Endothelial cell of umbilical vein (primary cell): ENCODE results near the gene ECPAS. TPM values are rescaled to one million over a fixed set of nuclear protein-coding genes. Genes with fewer than 3 reads are reported as not detected.

Experiments used
- BruUV-seq: library from RNA; stranded (reverse); fragments of 400-500 nt; replicated peaks from 2 replicates; lab custom pipeline; 2021; lab: Mats Ljungman, UMichigan
- CTCF ChIA-PET: fragments of 300-600, 350-600 bp; sonication (Branson Sonifier 250); formaldehyde crosslinking; loops from one replicate; lab custom pipeline; 2021; ENCODE audit warnings: antibody characterized with exemption, inconsistent platforms; lab: Charles Lee
- POLR2A ChIA-PET: fragments of 300-600, 350-600 bp; sonication (Branson Sonifier 250); formaldehyde crosslinking; loops from one replicate; lab custom pipeline; 2021; ENCODE audit warnings: antibody characterized with exemption, inconsistent platforms; lab: Charles Lee
- DNase-seq: peaks from one replicate; pipeline ENCODE4 v3.0.0-alpha.2; 2011; ENCODE audit warnings: low read depth, low spot score
- FAIRE-seq: peaks from 2 replicates; lab custom pipeline; 2011; peaks lifted over from hg19 to GRCh38; lab: Jason Lieb, UNC
- H2AFZ ChIP-seq: 2 replicates; pipeline ENCODE4 v1.6.0; 2012; ENCODE audit warnings: low read depth, low read length, control low read depth, inconsistent platforms
- H3K27ac ChIP-seq: 2 replicates; pipeline ENCODE4 v1.5.1; 2011; ENCODE audit warnings: low read depth, mild to moderate bottlenecking, control low read depth, low read length, moderate library complexity; ENCODE audit not compliant: insufficient read depth
- H3K27me3 ChIP-seq, 2 experiments: 2 replicates each; pipeline versions ENCODE4 v1.6.0 to v1.6.1; 2011; ENCODE audit warnings: low read length in 2 of 2, mixed read lengths in 1 of 2; ENCODE audit not compliant: control insufficient read depth in 2 of 2, insufficient read depth in 2 of 2
- H3K36me3 ChIP-seq, 2 experiments: 2 replicates in 1 of 2; 3 replicates in 1 of 2; pipeline ENCODE4 v1.5.1; 2011; ENCODE audit warnings: low read length in 2 of 2, mild to moderate bottlenecking in 1 of 2, moderate library complexity in 1 of 2; ENCODE audit not compliant: control insufficient read depth in 2 of 2, insufficient read depth in 2 of 2; ENCODE audit errors: extremely low read depth in 1 of 2
- H3K4me1 ChIP-seq: 3 replicates; pipeline ENCODE4 v1.5.1; 2011; ENCODE audit warnings: mild to moderate bottlenecking, low read length; ENCODE audit not compliant: control insufficient read depth, insufficient read depth; ENCODE audit errors: extremely low read depth
- H3K4me2 ChIP-seq: 2 replicates; pipeline ENCODE4 v1.6.1; 2011; ENCODE audit warnings: low read length, control low read depth, mixed read lengths; ENCODE audit not compliant: insufficient read depth
- H3K4me3 ChIP-seq, 3 experiments: fragments of 200-600 bp in 1 of 3; sonication (generic), shearing (Covaris generic) in 1 of 3; replicated peaks in 1 of 3; 2 replicates each; pipeline ENCODE4 v1.5.1; 2011 to 2016; ENCODE audit warnings: control low read depth in 3 of 3, low read length in 3 of 3, mild to moderate bottlenecking in 2 of 3, inconsistent platforms in 1 of 3, low read depth in 1 of 3, moderate library complexity in 1 of 3; ENCODE audit not compliant: insufficient read depth in 1 of 3
- H3K79me2 ChIP-seq: 2 replicates; pipeline ENCODE4 v1.6.0; 2012; ENCODE audit warnings: low read length, inconsistent platforms; ENCODE audit not compliant: control insufficient read depth, insufficient read depth
- H3K9ac ChIP-seq: replicated peaks from 2 replicates; pipeline ENCODE3; 2011; ENCODE audit warnings: low read length, control low read depth; ENCODE audit not compliant: insufficient read depth; ENCODE audit errors: extremely low read depth
- H3K9me1 ChIP-seq: replicated peaks from 3 replicates; pipeline ENCODE4 v1.6.0; 2011; ENCODE audit warnings: mild to moderate bottlenecking, low read length; ENCODE audit not compliant: control insufficient read depth, insufficient read depth; ENCODE audit errors: extremely low read depth
- H3K9me3 ChIP-seq: replicated peaks from 2 replicates; pipeline ENCODE4 v1.5.1; 2012; ENCODE audit warnings: low read length, inconsistent platforms; ENCODE audit not compliant: control insufficient read depth, insufficient read depth
- H4K20me1 ChIP-seq: replicated peaks from 2 replicates; pipeline ENCODE3; 2011; ENCODE audit warnings: mild to moderate bottlenecking, low read length; ENCODE audit not compliant: control insufficient read depth, insufficient read depth; ENCODE audit errors: extremely low read depth
- EZH2 ChIP-seq: IDR thresholded peaks from 2 replicates; pipeline ENCODE4 v1.6.1; 2012; ENCODE audit warnings: borderline replicate concordance, low read depth, mild to moderate bottlenecking, moderate library complexity, low read length, inconsistent platforms; ENCODE audit not compliant: severe bottlenecking
- FOS ChIP-seq: IDR thresholded peaks from 2 replicates; pipeline ENCODE4 v1.6.1; 2011; ENCODE audit warnings: mild to moderate bottlenecking, low read length, moderate library complexity, borderline replicate concordance; ENCODE audit not compliant: insufficient read depth
- GATA2 ChIP-seq: IDR thresholded peaks from 2 replicates; pipeline ENCODE4 v1.7.0; 2011; ENCODE audit warnings: low read depth, mild to moderate bottlenecking, moderate library complexity, mixed read lengths, low read length; ENCODE audit not compliant: insufficient read length, insufficient read depth
- JUN ChIP-seq: IDR thresholded peaks from 2 replicates; pipeline ENCODE4 v1.6.1; 2011; ENCODE audit warnings: borderline replicate concordance, low read depth; ENCODE audit not compliant: insufficient read length, insufficient read depth
- MAX ChIP-seq: IDR thresholded peaks from 2 replicates; pipeline ENCODE4 v1.6.1; 2011; ENCODE audit not compliant: insufficient read depth, insufficient read length
- MYC ChIP-seq: IDR thresholded peaks from one replicate; pipeline ENCODE4 v1.6.1; 2011; ENCODE audit warnings: mild to moderate bottlenecking, low read depth, low read length
- POLR2A ChIP-seq: IDR thresholded peaks from 2 replicates; pipeline ENCODE4 v1.6.1; 2012; ENCODE audit warnings: low read depth, mild to moderate bottlenecking, control low read depth, low read length
- POLR2AphosphoS5 ChIP-seq: IDR thresholded peaks from 2 replicates; pipeline ENCODE4 v1.6.1; 2012; ENCODE audit warnings: low read depth, mild to moderate bottlenecking, control low read depth, low read length, moderate library complexity; ENCODE audit not compliant: insufficient read depth
- dilution Hi-C: fragments of 300-500 bp; cut with MboI; formaldehyde crosslinking; loops from one replicate; pipeline ENCODE4 v1.15.0; 2019; ENCODE audit warnings: low sequenced_read_pairs; ENCODE audit not compliant: extremely low pct_ligation_motif_present
- intact Hi-C: fragments of 100-400 bp; cut with micrococcal nuclease; formaldehyde crosslinking; loops from one replicate; pipeline ENCODE4 v1.10.0; 2022
- polyA plus RNA-seq, 4 experiments: library from polyadenylated mRNA; depleted of rRNA in 3 of 4; stranded (reverse) in 3 of 4; unstranded in 1 of 4; fragments of >200 nt; gene quantifications; 2 replicates each; pipeline versions ENCODE4 v1.2.1 to v1.2.3, GENCODE V29; 2011 to 2012; ENCODE audit warnings: missing spikeins in 1 of 4
- total RNA-seq: library from RNA; stranded (reverse); gene quantifications from 2 replicates; pipeline ENCODE4 v1.2.3, GENCODE V29; 2021
- TF ChIP-seq, protein P1 (sequence below), 2 donors: IDR thresholded peaks; 1 replicate in 1 of 2; 2 replicates in 1 of 2; pipeline ENCODE4 v1.5.1; 2011; ENCODE audit warnings: low read length in 2 of 2, mild to moderate bottlenecking in 2 of 2, moderate library complexity in 2 of 2, control low read depth in 1 of 2, inconsistent platforms in 1 of 2, low read depth in 1 of 2; ENCODE audit not compliant: insufficient read depth in 1 of 2; ENCODE audit errors: extremely low read depth in 1 of 2

ECPAS gene
- total and polyA plus RNA-seq, 2 donors (not counting 3 experiments of a cell fraction or from before 2014, with no cell fraction given): 17.9 to 89.3 TPM

DNA sequence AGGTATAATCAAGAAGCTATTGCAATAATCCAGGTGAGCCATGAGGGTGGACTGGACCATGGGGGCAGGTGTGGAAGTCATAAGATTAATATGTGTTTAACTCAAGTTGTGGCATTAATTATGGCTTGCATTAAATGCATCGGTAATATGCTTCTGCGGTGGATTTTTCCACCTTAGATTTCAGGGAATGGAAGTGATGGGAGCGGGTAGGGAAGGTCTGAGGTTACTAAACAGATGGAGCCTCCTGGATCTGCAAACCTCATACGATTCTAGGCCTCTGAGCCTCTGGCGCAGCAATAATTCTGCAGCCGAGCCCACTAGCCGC, 40.5 kb upstream of the ECPAS start:
- dilution Hi-C loops: no loop called here
- H3K4me3 ChIP-seq: peak overlapping the region in 2 of 3 experiments; percentile 54 to 88
- H3K9me1 ChIP-seq: no peaks in the 10 kb centered on the region
- DNase-seq (no peak), FAIRE-seq (no peak)
- POLR2A ChIA-PET: no interaction called here
- TF ChIP-seq EZH2 (no peak), MYC (no peak), GATA2 (no peak), POLR2AphosphoS5 (no peak), FOS (no peak), JUN (no peak), POLR2A (no peak), MAX (no peak)
- TF ChIP-seq, protein P1, sequence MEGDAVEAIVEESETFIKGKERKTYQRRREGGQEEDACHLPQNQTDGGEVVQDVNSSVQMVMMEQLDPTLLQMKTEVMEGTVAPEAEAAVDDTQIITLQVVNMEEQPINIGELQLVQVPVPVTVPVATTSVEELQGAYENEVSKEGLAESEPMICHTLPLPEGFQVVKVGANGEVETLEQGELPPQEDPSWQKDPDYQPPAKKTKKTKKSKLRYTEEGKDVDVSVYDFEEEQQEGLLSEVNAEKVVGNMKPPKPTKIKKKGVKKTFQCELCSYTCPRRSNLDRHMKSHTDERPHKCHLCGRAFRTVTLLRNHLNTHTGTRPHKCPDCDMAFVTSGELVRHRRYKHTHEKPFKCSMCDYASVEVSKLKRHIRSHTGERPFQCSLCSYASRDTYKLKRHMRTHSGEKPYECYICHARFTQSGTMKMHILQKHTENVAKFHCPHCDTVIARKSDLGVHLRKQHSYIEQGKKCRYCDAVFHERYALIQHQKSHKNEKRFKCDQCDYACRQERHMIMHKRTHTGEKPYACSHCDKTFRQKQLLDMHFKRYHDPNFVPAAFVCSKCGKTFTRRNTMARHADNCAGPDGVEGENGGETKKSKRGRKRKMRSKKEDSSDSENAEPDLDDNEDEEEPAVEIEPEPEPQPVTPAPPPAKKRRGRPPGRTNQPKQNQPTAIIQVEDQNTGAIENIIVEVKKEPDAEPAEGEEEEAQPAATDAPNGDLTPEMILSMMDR (IDR thresholded peaks at IDR 0.05; ENCODE audit: extremely low read depth in 1 of 2, insufficient read depth in 1 of 2, low read depth in 1 of 2, low read length in 2 of 2): no peak
- peak overlapping the region; percentile 72 for H2AFZ ChIP-seq
- BruUV-seq: no TSS peak
- CTCF ChIA-PET: interaction anchor here (0.7 to 1.0 kb wide), 4 partner anchors 8 to 97 kb away, joined by 3 read pairs; partner anchors contain the start of gene ECPAS
- H3K4me1 ChIP-seq: peaks cover 6% of the 10 kb centered on the region
- no peaks in the 10 kb centered on the region for H3K9me3 ChIP-seq
- H3K36me3 ChIP-seq: no peaks in the 10 kb centered on the region
- intact Hi-C loops: loop anchor here (1.0 kb wide), 1 partner anchor 42 kb away; no protein-coding TSS in a partner anchor
- H3K27me3 ChIP-seq: peaks cover 0 to 2% of the 10 kb centered on the region in 2 experiments
- no peak overlapping the region for H3K9ac ChIP-seq
- no peaks in the 10 kb centered on the region for H3K79me2 ChIP-seq
- H3K27ac ChIP-seq: no peak overlapping the region
- peak overlapping the region; percentile 54 for H3K4me2 ChIP-seq
- no peaks in the 10 kb centered on the region for H4K20me1 ChIP-seq
